Heart right ventricle (tissue), 16 donors: ENCODE measurements around the gene ZC3H8. TPM values are rescaled to one million over a fixed set of nuclear protein-coding genes. Genes with fewer than 3 reads are reported as not detected.

Experiments used
- ATAC-seq, 8 donors: fragments of 200-7000 bp; cut with Tn5 transposase; one replicate each; pipeline ENCODE4 v1.9.1; 2020; ENCODE audit warnings: mild to moderate bottlenecking in 8 of 8, moderate library complexity in 8 of 8, moderate number of reproducible peaks in 1 of 8
- DNase-seq, 2 donors: peaks; one replicate each; pipeline ENCODE4 v3.0.0-alpha.2; 2020
- H3K27ac ChIP-seq, 10 donors: fragments of 200-600 bp; sonication (generic) in 2 of 10; one replicate each; pipeline versions ENCODE4 v1.5.0 to v1.8.0; 2020 to 2022; ENCODE audit warnings: mild to moderate bottlenecking in 3 of 10
- H3K27me3 ChIP-seq, 7 donors: fragments of 200-600 bp; one replicate each; pipeline ENCODE4 v1.8.0; 2021 to 2022; ENCODE audit warnings: mild to moderate bottlenecking in 2 of 7
- H3K36me3 ChIP-seq, 9 donors: fragments of 200-600 bp; sonication (generic) in 1 of 9; one replicate each; pipeline versions ENCODE4 v1.5.0 to v1.8.0; 2020 to 2022; ENCODE audit warnings: mild to moderate bottlenecking in 2 of 9
- H3K4me1 ChIP-seq, 9 donors: fragments of 200-600 bp; sonication (generic) in 1 of 9; one replicate each; pipeline versions ENCODE4 v1.5.0 to v1.8.0; 2020 to 2022; ENCODE audit warnings: mild to moderate bottlenecking in 4 of 9
- H3K4me3 ChIP-seq, 10 donors: fragments of 200-600 bp; sonication (generic) in 2 of 10; one replicate each; pipeline versions ENCODE4 v1.5.0 to v1.8.0; 2020 to 2022; ENCODE audit warnings: mild to moderate bottlenecking in 7 of 10, moderate library complexity in 2 of 10
- H3K9me3 ChIP-seq, 11 donors: fragments of 200-600 bp in 10 of 11; sonication (generic) in 2 of 11; one replicate each; pipeline versions ENCODE4 v1.5.0 to v1.8.0; 2013 to 2022; ENCODE audit warnings: mild to moderate bottlenecking in 2 of 11, control low read depth in 1 of 11, moderate library complexity in 1 of 11
- CTCF ChIP-seq, 9 donors: fragments of 200-600 bp; sonication (generic) in 2 of 9; IDR thresholded peaks; one replicate each; pipeline versions ENCODE4 v1.5.0 to v1.8.0; 2021 to 2022; ENCODE audit warnings: antibody characterized with exemption in 9 of 9, mild to moderate bottlenecking in 5 of 9, moderate library complexity in 1 of 9
- WGBS, 2 donors: extraction: QIAGEN DNeasy Blood & Tissue Kit; methylation state at CpG; one replicate each; pipeline ENCODE4 v1.1.7; 2013; ENCODE audit warnings: inconsistent platforms in 1 of 2; 5-methylcytosine and 5-hydroxymethylcytosine counted together
- intact Hi-C, 10 donors: fragments of 100-400 bp; cut with DNase I; formaldehyde crosslinking; loops; one replicate each; pipeline versions ENCODE4 v1.11.1 to v1.14.2; 2022
- polyA plus RNA-seq, 2 donors: library from polyadenylated mRNA; stranded (reverse); fragments of 200-250 nt; gene quantifications; one replicate each; pipeline ENCODE4 v1.2.3, GENCODE V29; 2013
- total RNA-seq, 10 donors: library from RNA; stranded (reverse); fragmentation: NEBNext Ultra II Directional in 3 of 10; extraction: Animal tissue kit (Norgen Biotek cat#: 25700) in 3 of 10; gene quantifications; one replicate each; pipeline versions ENCODE4 v1.2.1 to v1.2.4, GENCODE V29; 2021 to 2023
- donor health status: Arrhythmogenic right ventricular cardiomyopathy.
- donor health status: ischemic (EF 13 %, LVEDD 7.1; RV severe dilation, severe dysfunction).
- donor health status: healthy with polysubstance abuse.
- donor health status: DM: no; HTN: yes; CAD: no.
- donor health status: DM: no; HTN: no; CAD: no.
- donor health status: ischemic (EF 25% LVEDD 6.9; RV normal size, moderate dysfunction).
- donor health status: ischemic (EF 25% LVEDD 5.7; RV mildly dilated, moderate dysfunction).
- donor health status: healthy.
- donor health status: DM: yes; HTN: yes; CAD: no.
- donor health status: Ischemic cardiomyopathy.
- donor health status: ischemic (EF 35%, LVEDD 5.7; RV mildly dilated, moderate dysfunction).
- donor health status: nonischemic (EF 11% LVEDD 7.7; RV severe dilation, severe dysfunction).
- donor health status: DM: yes; HTN: yes; CAD: no.
- donor health status: PGD.
- donor health status: ischemic (EF 29% LVEDD 5.4; RV normal size, mild dysfunction).
- donor health status: nonischemic (EF 23%, LVEDD 6.1; RV moderate dilation, normal function).

The ZC3H8 gene
- total and polyA plus RNA-seq, 12 donors, result 4.2 to 13.3 (median 9.8) TPM

DNA sequence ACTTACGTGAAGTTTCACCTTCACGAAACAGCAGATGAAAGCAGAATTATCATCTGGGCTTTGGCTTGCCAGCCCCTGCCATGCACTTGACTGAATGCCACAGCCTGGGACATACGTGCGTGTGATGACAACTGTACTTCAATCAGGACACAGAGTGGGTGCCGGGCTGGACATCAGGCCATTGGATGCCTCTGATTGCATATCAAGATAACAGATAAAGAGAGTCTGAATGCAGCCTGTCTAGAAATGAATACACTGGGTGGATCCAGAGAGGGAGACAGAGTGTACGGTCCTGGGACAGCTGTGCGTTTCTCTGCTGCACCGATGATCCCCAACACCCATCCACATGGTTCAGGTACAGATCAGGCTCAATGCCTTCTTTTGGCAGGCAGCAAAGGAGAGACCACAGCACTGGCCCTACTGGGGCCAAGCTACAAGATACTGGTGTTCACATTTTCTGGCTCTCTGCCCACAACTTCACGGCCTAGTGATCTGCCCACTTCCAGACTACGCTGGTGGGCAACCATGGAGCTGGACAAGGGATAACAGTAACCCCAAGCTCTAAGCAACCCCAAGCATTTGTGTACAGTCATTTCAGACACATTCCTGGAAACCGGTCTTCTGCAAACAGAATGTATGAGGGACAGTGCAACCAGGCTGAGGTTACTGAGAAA, 81.1 kb downstream of the ZC3H8 start:
- H3K36me3 ChIP-seq, result no peaks in the 10 kb centered on the region
- TF ChIP-seq CTCF (IDR thresholded peaks at IDR 0.05), result no peak
- peaks cover 0 to 16% (median 0%) of the 10 kb centered on the region in 7 donors for H3K27me3 ChIP-seq
- no peaks in the 10 kb centered on the region for H3K9me3 ChIP-seq
- no peak overlapping the region for H3K27ac ChIP-seq
- WGBS, 2 donors, result 77 to 78% methylated on average over 11 of the region's 11 CpGs
- intact Hi-C loops, result no loop called here
- DNase-seq, result no peak
- ATAC-seq, result no peak
- H3K4me1 ChIP-seq, result no peaks in the 10 kb centered on the region
- no peak overlapping the region for H3K4me3 ChIP-seq

- Histone ChIP-seq H3K4me1 (no peaks in the 10 kb centered on the region), H3K27ac (no peak overlapping the region), H3K27me3 (no peaks in the 10 kb centered on the region), H3K4me3 (no peak overlapping the region), H3K9me3 (no peaks in the 10 kb centered on the region), H3K36me3 (no peaks in the 10 kb centered on the region)
- intact Hi-C loops, result no loop called here
- no peak for DNase-seq
- TF ChIP-seq CTCF (IDR thresholded peaks at IDR 0.05), result no peak
- no peak for ATAC-seq
- WGBS, 2 donors, result 97 to 98% methylated on average over 4 of the region's 4 CpGs
These were observed 84.3 kb downstream of the ZC3H8 start for GRCh38 chr2:112170495-112170894.

GRCh38 chr2:112168422-112169124, 86.3 kb downstream of the ZC3H8 start:
- DNase-seq (no peak), ATAC-seq (no peak)
- H3K27me3 ChIP-seq, result no peaks in the 10 kb centered on the region
- H3K9me3 ChIP-seq, result no peaks in the 10 kb centered on the region
- H3K4me1 ChIP-seq, result no peaks in the 10 kb centered on the region
- no peak overlapping the region for H3K27ac ChIP-seq
- intact Hi-C loops, result no loop called here
- no peak for TF ChIP-seq CTCF (IDR thresholded peaks at IDR 0.05)
- WGBS, 2 donors, result 91 to 92% methylated on average over 10 of the region's 10 CpGs
- H3K36me3 ChIP-seq, result no peaks in the 10 kb centered on the region
- H3K4me3 ChIP-seq, result no peak overlapping the region

- H3K36me3 ChIP-seq, result no peaks in the 10 kb centered on the region
- no peaks in the 10 kb centered on the region for H3K9me3 ChIP-seq
- no peak for ATAC-seq
- no peak overlapping the region for H3K4me3 ChIP-seq
- WGBS, 2 donors, result 74 to 77% methylated on average over 14 of the region's 14 CpGs
- H3K4me1 ChIP-seq, result no peaks in the 10 kb centered on the region
- no peak for DNase-seq
- intact Hi-C loops, result no loop called here
- H3K27ac ChIP-seq, result no peak overlapping the region
- H3K27me3 ChIP-seq, result no peaks in the 10 kb centered on the region
- TF ChIP-seq CTCF (IDR thresholded peaks at IDR 0.05), result no peak
These were observed 87.9 kb downstream of the ZC3H8 start for GRCh38 chr2:112166806-112167499.
